H1 (cell line): ENCODE data around the gene ZDHHC17. TPM values are rescaled to one million over a fixed set of nuclear protein-coding genes. Genes with fewer than 3 reads are reported as not detected.

Source experiments
- CTCF ChIA-PET: fragments of 300-600 bp; sonication (Branson Sonifier 250); formaldehyde crosslinking; loops from one replicate; lab custom pipeline; 2021; ENCODE audit not compliant: partially characterized antibody; lab: Charles Lee
- POLR2A ChIA-PET: fragments of 300-600 bp; sonication (Branson Sonifier 250); formaldehyde crosslinking; loops from one replicate; lab custom pipeline; 2021; ENCODE audit warnings: inconsistent platforms; ENCODE audit not compliant: partially characterized antibody; lab: Charles Lee
- DNase-seq, 2 experiments: peaks; one replicate each; pipeline versions ENCODE4 v3.0.0 to v3.0.0-alpha.2; 2010 to 2022; ENCODE audit warnings: low spot score in 2 of 2, low read depth in 1 of 2, mixed read lengths in 1 of 2
- FAIRE-seq: peaks from 2 replicates; lab custom pipeline; 2011; peaks lifted over from hg19 to GRCh38; lab: Jason Lieb, UNC
- H2AFZ ChIP-seq: 2 replicates; pipeline ENCODE4 v1.8.1; 2012; ENCODE audit warnings: low read length, inconsistent platforms
- H2AK5ac ChIP-seq: 2 replicates; pipeline ENCODE4 v1.6.1; 2013; ENCODE audit warnings: low read depth, low read length
- H2BK120ac ChIP-seq: replicated peaks from 2 replicates; pipeline ENCODE3; 2013; ENCODE audit warnings: low read depth, low read length, inconsistent platforms
- H2BK12ac ChIP-seq: 2 replicates; pipeline ENCODE4 v1.6.1; 2013; ENCODE audit warnings: low read depth, low read length
- H2BK15ac ChIP-seq: 2 replicates; pipeline ENCODE4 v1.6.1; 2013; ENCODE audit warnings: low read length
- H2BK20ac ChIP-seq: 2 replicates; pipeline ENCODE4 v1.6.1; 2013; ENCODE audit warnings: low read length
- H2BK5ac ChIP-seq: 2 replicates; pipeline ENCODE4 v1.6.1; 2013; ENCODE audit warnings: low read depth, low read length
- H3K14ac ChIP-seq: 2 replicates; pipeline ENCODE4 v1.6.1; 2013; ENCODE audit warnings: inconsistent platforms; ENCODE audit not compliant: insufficient read length
- H3K18ac ChIP-seq: 2 replicates; pipeline ENCODE4 v1.6.1; 2013; ENCODE audit warnings: low read length; ENCODE audit errors: extremely low read depth
- H3K23ac ChIP-seq: 2 replicates; pipeline ENCODE4 v1.6.1; 2013; ENCODE audit warnings: inconsistent platforms; ENCODE audit not compliant: insufficient read length
- H3K23me2 ChIP-seq: 2 replicates; pipeline ENCODE4 v1.6.1; 2013; ENCODE audit warnings: low read depth, low read length
- H3K27ac ChIP-seq: 2 replicates; pipeline ENCODE4 v1.6.1; 2011; ENCODE audit warnings: low read depth, low read length, inconsistent platforms
- H3K27me3 ChIP-seq, 4 experiments: replicated peaks in 1 of 4; 1 replicate in 1 of 4; 2 replicates in 3 of 4; pipeline versions ENCODE4 v1.6.1 to v1.8.1; 2011 to 2013; ENCODE audit warnings: low read length in 3 of 4, mild to moderate bottlenecking in 3 of 4, inconsistent platforms in 2 of 4, mixed read lengths in 2 of 4, moderate library complexity in 1 of 4; ENCODE audit not compliant: control insufficient read depth in 3 of 4, insufficient read depth in 3 of 4; ENCODE audit errors: extremely low read depth in 1 of 4
- H3K36me3 ChIP-seq, 4 experiments: 2 replicates each; pipeline versions ENCODE4 v1.6.1 to v1.8.1; 2011 to 2013; ENCODE audit warnings: mild to moderate bottlenecking in 4 of 4, low read length in 3 of 4, moderate library complexity in 2 of 4, control low read depth in 1 of 4, inconsistent platforms in 1 of 4; ENCODE audit not compliant: insufficient read depth in 4 of 4, control insufficient read depth in 2 of 4
- H3K4ac ChIP-seq: replicated peaks from 2 replicates; pipeline ENCODE3; 2013; ENCODE audit warnings: low read length, low read depth, mixed read lengths, inconsistent platforms; ENCODE audit not compliant: insufficient read length
- H3K4me1 ChIP-seq, 4 experiments: replicated peaks in 1 of 4; 1 replicate in 1 of 4; 2 replicates in 3 of 4; pipeline versions ENCODE4 v1.6.1 to v1.8.1; 2011 to 2013; ENCODE audit warnings: low read length in 3 of 4, inconsistent platforms in 2 of 4, mixed read lengths in 1 of 4; ENCODE audit not compliant: insufficient read depth in 4 of 4, control insufficient read depth in 3 of 4
- H3K4me2 ChIP-seq, 2 experiments: 2 replicates each; pipeline versions ENCODE4 v1.6.1 to v1.8.1; 2011 to 2013; ENCODE audit warnings: low read depth in 2 of 2, low read length in 2 of 2, control low read depth in 1 of 2, inconsistent platforms in 1 of 2, mild to moderate bottlenecking in 1 of 2; ENCODE audit not compliant: insufficient read depth in 1 of 2
- H3K4me3 ChIP-seq, 4 experiments: fragments of 200-600, 300-600 bp in 1 of 4; sonication (generic), shearing (Covaris generic), sonication (Bioruptor Twin) in 1 of 4; 2 replicates each; pipeline versions ENCODE4 v1.5.1 to v1.8.1; 2011 to 2016; ENCODE audit warnings: low read length in 4 of 4, low read depth in 3 of 4, control low read depth in 2 of 4, inconsistent platforms in 2 of 4, mild to moderate bottlenecking in 2 of 4, mixed read lengths in 1 of 4, moderate library complexity in 1 of 4; ENCODE audit not compliant: insufficient read depth in 2 of 4; ENCODE audit errors: extremely low read depth in 1 of 4
- H3K56ac ChIP-seq: replicated peaks from 2 replicates; pipeline ENCODE3; 2013; ENCODE audit warnings: low read depth, mild to moderate bottlenecking, mixed read lengths, low read length, inconsistent platforms; ENCODE audit not compliant: insufficient read length
- H3K79me1 ChIP-seq: 2 replicates; pipeline ENCODE4 v1.6.1; 2013; ENCODE audit warnings: low read depth, low read length, control low read depth
- H3K79me2 ChIP-seq, 2 experiments: 2 replicates each; pipeline versions ENCODE4 v1.6.1 to v1.8.1; 2012 to 2013; ENCODE audit warnings: low read length in 2 of 2, mild to moderate bottlenecking in 2 of 2, inconsistent platforms in 1 of 2; ENCODE audit not compliant: insufficient read depth in 2 of 2, control insufficient read depth in 1 of 2
- H3K9ac ChIP-seq, 4 experiments: replicated peaks in 1 of 4; 1 replicate in 1 of 4; 2 replicates in 3 of 4; pipeline versions ENCODE4 v1.6.1 to v1.8.1; 2011 to 2013; ENCODE audit warnings: low read depth in 3 of 4, low read length in 3 of 4, control low read depth in 2 of 4, mild to moderate bottlenecking in 2 of 4, moderate library complexity in 2 of 4, inconsistent platforms in 1 of 4; ENCODE audit errors: extremely low read depth in 1 of 4
- H3K9me3 ChIP-seq, 2 experiments: 2 replicates each; pipeline versions ENCODE4 v1.6.1 to v1.8.1; 2012 to 2013; ENCODE audit warnings: mild to moderate bottlenecking in 2 of 2, moderate library complexity in 2 of 2, control low read depth in 1 of 2, inconsistent platforms in 1 of 2, low read depth in 1 of 2, low read length in 1 of 2, mixed read lengths in 1 of 2; ENCODE audit not compliant: insufficient read depth in 2 of 2
- H4K20me1 ChIP-seq, 2 experiments: replicated peaks in 1 of 2; 2 replicates each; pipeline versions ENCODE3 to v1.8.1; 2011 to 2013; ENCODE audit warnings: inconsistent platforms in 2 of 2, low read length in 2 of 2, mild to moderate bottlenecking in 1 of 2; ENCODE audit not compliant: insufficient read depth in 2 of 2, control insufficient read depth in 1 of 2
- H4K5ac ChIP-seq: 2 replicates; pipeline ENCODE4 v1.6.1; 2013; ENCODE audit warnings: low read length, low read depth, mixed read lengths, inconsistent platforms; ENCODE audit not compliant: insufficient read length
- H4K8ac ChIP-seq: 2 replicates; pipeline ENCODE4 v1.8.0; 2013; ENCODE audit warnings: mild to moderate bottlenecking, moderate library complexity, low read length, inconsistent platforms; ENCODE audit not compliant: insufficient read depth; ENCODE audit errors: extremely low read depth
- H4K91ac ChIP-seq: replicated peaks from 2 replicates; pipeline ENCODE3; 2013; ENCODE audit warnings: low read length, mixed read lengths, inconsistent platforms; ENCODE audit not compliant: insufficient read length
- ATF2 ChIP-seq: IDR thresholded peaks from 2 replicates; pipeline ENCODE4 v1.6.1; 2012; ENCODE audit warnings: low read length, inconsistent platforms
- BCL11A ChIP-seq, 2 experiments: IDR thresholded peaks; one replicate each; pipeline ENCODE4 v1.6.1; 2011; ENCODE audit warnings: low read depth in 2 of 2, low read length in 2 of 2, mild to moderate bottlenecking in 2 of 2
- CBX5 ChIP-seq: fragments of 300-800, 300-1000 bp; sonication (generic); IDR thresholded peaks from 2 replicates; pipeline ENCODE4 v1.7.1; 2016; ENCODE audit warnings: antibody characterized with exemption, low read length, low read depth
- CHD1 ChIP-seq: IDR thresholded peaks from 2 replicates; pipeline ENCODE4 v1.6.1; 2012; ENCODE audit warnings: low read depth, low read length, improper control_type of control experiment
- E2F6 ChIP-seq: IDR thresholded peaks from 2 replicates; pipeline ENCODE4 v1.6.1; 2012; ENCODE audit warnings: inconsistent platforms
- FOSL1 ChIP-seq: IDR thresholded peaks from 2 replicates; pipeline ENCODE4 v1.6.1; 2011; ENCODE audit warnings: mild to moderate bottlenecking, low read depth, low read length, moderate library complexity; ENCODE audit not compliant: insufficient read depth
- RNF2 ChIP-seq: fragments of 200-900, 300-1000 bp; sonication (generic); IDR thresholded peaks from 2 replicates; pipeline ENCODE4 v1.7.1; 2016; ENCODE audit warnings: borderline replicate concordance, low read depth, mild to moderate bottlenecking, antibody characterized with exemption, low read length; ENCODE audit not compliant: poor library complexity, severe bottlenecking; ENCODE audit errors: missing control alignments
- SP4 ChIP-seq: IDR thresholded peaks from 2 replicates; pipeline ENCODE4 v1.6.1; 2012; ENCODE audit warnings: low read length, inconsistent platforms
- TAF7 ChIP-seq: optimal IDR thresholded peaks from 2 replicates; pipeline ENCODE3; 2011; ENCODE audit warnings: low read depth, mild to moderate bottlenecking, inconsistent platforms, low read length, moderate library complexity, borderline replicate concordance
- ZNF274 ChIP-seq: IDR thresholded peaks from 2 replicates; pipeline ENCODE4 v1.7.0; 2012; ENCODE audit warnings: low read length, borderline replicate concordance; ENCODE audit errors: extremely low read depth
- WGBS, 2 experiments: shearing (Covaris generic) in 1 of 2; methylation state at CpG; one replicate each; pipeline versions ENCODE4 v1.1.6 to v1.1.7; 2013 to 2015; ENCODE audit warnings: low lambda C conversion rate in 2 of 2, mixed read lengths in 2 of 2, inconsistent platforms in 1 of 2, low coverage in 1 of 2, missing lambda C conversion rate in 1 of 2; ENCODE audit not compliant: insufficient replicate concordance in 2 of 2, insufficient coverage in 1 of 2, insufficient read length in 1 of 2; ENCODE audit errors: extremely low coverage in 1 of 2, missing lambda C conversion rate in 1 of 2; 5-methylcytosine and 5-hydroxymethylcytosine counted together
- polyA plus RNA-seq, 7 experiments: library from polyadenylated mRNA; depleted of rRNA in 3 of 7; stranded (reverse) in 5 of 7; unstranded in 2 of 7; fragments of >200 nt in 5 of 7; fragments of 200-250 nt in 2 of 7; gene quantifications; 1 replicate in 5 of 7; 2 replicates in 1 of 7; 4 replicates in 1 of 7; pipeline versions ENCODE4 v1.2.1 to v1.2.3, GENCODE V29; 2011 to 2013; ENCODE audit warnings: missing spikeins in 2 of 7, mixed read lengths in 2 of 7
- total RNA-seq: library from RNA; stranded (reverse); fragmentation: NEBNext Ultra II Directional; extraction: Animal tissue kit (Norgen Biotek cat#: 25700); gene quantifications from 2 replicates; pipeline ENCODE4 v1.2.1, GENCODE V29; 2021

The ZDHHC17 gene
- total and polyA plus RNA-seq, 2 of the 8 experiments (the other 6 are each of a cell fraction or from before 2014, with no cell fraction given): 27.6 to 28.9 TPM

- Histone ChIP-seq H3K27me3 (no peaks in the 10 kb centered on the region), H2AFZ (no peak overlapping the region), H3K79me1 (no peaks in the 10 kb centered on the region; the same call in 1 of the 2 replicates), H3K23ac (no peak overlapping the region), H3K4me3 (no peak overlapping the region), H3K36me3 (no peaks in the 10 kb centered on the region; a peak in 1 of 8 replicates), H3K4ac (no peak overlapping the region), H4K8ac (no peak overlapping the region), H2BK20ac (no peak overlapping the region), H4K91ac (no peak overlapping the region), H3K23me2 (no peaks in the 10 kb centered on the region), H3K4me2 (no peak overlapping the region), H3K9ac (no peak overlapping the region), H2AK5ac (no peak overlapping the region), H3K18ac (no peak overlapping the region), H2BK15ac (no peak overlapping the region), H4K20me1 (peaks cover 0 to 1% of the 10 kb centered on the region in 2 experiments), H4K5ac (no peak overlapping the region), H3K56ac (no peak overlapping the region), H3K79me2 (peaks cover 2 to 80% of the 10 kb centered on the region in 2 experiments; a peak in 3 of 4 replicates), H3K14ac (no peak overlapping the region), H3K9me3 (no peaks in the 10 kb centered on the region; a peak in 1 of 4 replicates), H3K27ac (no peak overlapping the region), H3K4me1 (peaks cover 0 to 11% (median 6%) of the 10 kb centered on the region in 4 experiments; a peak in 4 of 7 replicates), H2BK120ac (no peak overlapping the region), H2BK5ac (no peak overlapping the region), H2BK12ac (no peak overlapping the region)
- no peak for TF ChIP-seq ATF2
- TF ChIP-seq FOSL1: no peak
- no peak for TF ChIP-seq E2F6
- no peak for TF ChIP-seq RNF2
- TF ChIP-seq CBX5: no peak
- TF ChIP-seq SP4: no peak
- TF ChIP-seq BCL11A (IDR thresholded peaks at IDR 0.05; ENCODE audit: low read depth in 2 of 2, low read length in 2 of 2): no peak
- no peak for TF ChIP-seq ZNF274
- no peak for TF ChIP-seq TAF7
- no peak for TF ChIP-seq CHD1
- FAIRE-seq: no peak
- POLR2A ChIA-PET: no interaction called here
- DNase-seq: no peak
- CTCF ChIA-PET: interaction anchor here (1.7 kb wide), 1 partner anchor 14 kb away, joined by 5 read pairs; no protein-coding TSS in a partner anchor
- WGBS, 2 experiments: 92% methylated on average over 1 of the region's 1 CpG; no CpG with 5 or more reads in 1 of the 2 experiments
Measured at GRCh38 chr12:76785407-76785806, 21.5 kb downstream of the ZDHHC17 start.
